Hematopoietic multipotent progenitor cell treated with erythropoietin and hydrocortisone succinate and interleukin-3 and kit ligand, for 15 days (in vitro differentiated cells): ENCODE data around the gene FAM204A.

Experiments used
- DNase-seq: peaks from one replicate; pipeline ENCODE4 v3.0.0-alpha.2; 2015; ENCODE audit warnings: low spot score

Gene FAM204A

DNA sequence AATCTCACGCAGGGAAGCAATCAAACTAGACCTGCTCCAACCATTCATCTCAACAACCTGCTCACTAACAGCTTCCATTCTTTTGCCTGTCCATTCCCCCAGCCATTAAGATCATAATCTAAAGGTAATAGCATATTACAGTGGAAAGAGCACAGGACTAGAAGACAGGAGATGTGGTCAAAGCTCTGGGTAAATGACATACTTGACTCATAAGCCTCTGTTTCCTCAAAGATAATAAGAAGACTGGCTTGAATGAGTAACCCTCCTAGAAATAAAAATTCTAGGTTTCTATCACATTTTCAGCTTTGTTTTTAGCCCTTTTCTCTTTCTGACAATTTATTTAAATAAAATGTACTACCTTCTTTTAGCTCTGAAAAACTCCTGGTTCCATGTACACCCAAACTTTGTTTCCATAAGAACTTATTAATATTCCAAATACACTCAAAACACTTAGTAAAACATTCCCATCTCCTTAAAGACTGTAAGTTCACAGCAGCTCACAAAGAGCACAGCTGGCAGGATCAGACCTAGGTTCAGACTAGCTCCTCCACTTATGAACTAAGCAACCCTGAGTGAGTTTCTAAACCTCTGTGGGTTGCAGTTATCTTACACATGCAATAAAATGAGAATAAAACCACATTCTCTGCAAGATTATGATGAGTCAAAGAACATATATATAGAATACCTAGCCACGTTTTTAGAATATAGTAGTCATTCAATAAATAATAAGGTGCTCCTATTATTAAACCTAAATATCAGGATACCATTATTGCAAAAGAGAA, 11.6 kb downstream of the FAM204A start:
- DNase-seq: no peak

DNA sequence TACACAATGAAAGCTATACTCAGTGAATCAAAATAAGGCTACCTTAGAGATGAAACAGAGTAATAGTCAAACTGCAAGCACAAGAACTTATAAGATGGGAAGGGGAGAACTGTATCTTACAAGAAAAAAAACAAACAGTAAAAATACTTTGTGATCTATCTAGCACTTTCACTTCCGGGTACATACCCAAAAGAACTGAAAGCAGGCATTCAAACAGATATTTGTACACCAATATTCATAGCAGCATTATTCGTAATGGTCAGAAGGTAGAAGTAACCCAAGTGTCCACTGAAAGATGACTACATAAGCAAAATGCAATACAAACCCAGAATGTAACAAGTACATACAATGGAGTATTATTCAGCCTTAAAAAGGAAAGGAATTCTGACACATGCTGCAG, 18.0 kb downstream of the FAM204A start:
- no peak for DNase-seq

DNA sequence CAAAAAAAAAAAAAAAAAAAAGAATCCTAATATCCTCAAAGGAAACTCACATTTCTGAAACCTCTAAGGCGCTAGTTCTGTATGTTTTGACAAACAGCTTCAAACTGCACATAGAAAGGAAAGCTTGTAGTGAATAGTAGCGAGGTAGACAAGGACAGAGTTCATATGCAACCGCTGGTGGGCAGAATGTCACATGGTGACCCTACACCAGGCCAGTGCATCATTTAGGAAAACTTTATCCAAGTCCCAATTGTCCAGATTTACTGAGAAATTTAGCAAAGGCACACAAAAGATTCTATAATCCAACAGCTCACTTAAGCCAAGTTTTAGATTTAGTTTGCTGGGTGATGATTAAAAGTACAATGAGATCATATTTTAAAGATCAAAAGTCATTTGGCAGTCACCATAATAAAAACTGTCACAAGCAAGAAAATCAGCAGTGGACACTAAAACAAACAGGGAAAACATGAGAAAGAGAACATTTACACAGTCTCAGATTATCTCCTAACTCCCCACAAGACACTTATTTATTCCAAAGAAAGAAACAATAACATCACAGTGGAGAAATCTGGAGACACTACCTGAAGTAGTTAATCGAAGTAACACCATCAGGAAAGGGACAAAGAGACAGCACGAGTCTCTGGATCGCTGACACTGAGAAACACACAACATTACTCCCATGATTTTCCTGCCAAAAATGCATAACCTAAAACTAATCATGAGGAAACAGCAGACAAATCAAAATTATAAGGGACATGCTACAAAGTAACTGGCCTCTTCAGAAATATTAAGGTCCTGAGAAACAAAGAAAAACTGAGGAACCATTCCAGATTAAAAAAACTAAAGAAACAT, 20.2 kb downstream of the FAM204A start:
- DNase-seq: no peak

DNA sequence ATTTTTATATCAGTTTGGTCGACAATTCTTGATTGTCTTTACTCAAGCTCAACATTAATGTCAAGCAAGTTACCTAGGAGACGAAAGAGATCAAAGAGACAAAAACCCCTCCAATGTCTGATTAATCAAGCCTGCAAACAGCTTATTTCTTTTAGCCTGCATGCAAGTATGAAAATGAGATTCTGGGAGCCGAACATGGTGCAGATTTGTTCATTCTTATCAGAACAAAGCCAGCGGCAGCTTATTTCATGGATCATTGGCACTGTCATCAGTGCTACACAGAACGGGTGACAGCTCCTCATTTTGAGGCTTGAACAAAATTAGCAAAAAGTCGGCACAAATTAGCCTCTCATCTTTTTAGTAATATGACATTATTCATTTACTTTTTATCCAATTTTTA, 26.5 kb downstream of the FAM204A start:
- DNase-seq: no peak

DNA sequence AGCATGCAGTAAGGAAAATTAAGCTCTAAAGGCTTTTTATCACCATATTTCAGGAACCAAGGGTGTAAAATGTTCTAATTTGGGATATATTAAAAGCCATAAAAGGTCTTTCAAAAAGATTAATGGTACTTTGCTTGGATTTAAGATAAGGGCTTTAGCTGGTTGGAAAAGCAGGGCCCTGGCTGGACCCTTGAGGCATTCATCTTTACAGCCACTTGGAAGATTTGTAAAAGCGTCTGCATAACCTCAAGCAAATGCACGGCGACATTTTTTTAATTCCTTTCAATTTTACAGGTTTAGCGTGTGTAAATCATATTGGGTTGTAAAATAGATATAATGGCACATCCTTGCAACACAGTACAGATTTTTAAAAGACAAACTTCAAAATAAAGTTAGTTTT, 27.2 kb downstream of the FAM204A start:
- DNase-seq: no peak

DNA sequence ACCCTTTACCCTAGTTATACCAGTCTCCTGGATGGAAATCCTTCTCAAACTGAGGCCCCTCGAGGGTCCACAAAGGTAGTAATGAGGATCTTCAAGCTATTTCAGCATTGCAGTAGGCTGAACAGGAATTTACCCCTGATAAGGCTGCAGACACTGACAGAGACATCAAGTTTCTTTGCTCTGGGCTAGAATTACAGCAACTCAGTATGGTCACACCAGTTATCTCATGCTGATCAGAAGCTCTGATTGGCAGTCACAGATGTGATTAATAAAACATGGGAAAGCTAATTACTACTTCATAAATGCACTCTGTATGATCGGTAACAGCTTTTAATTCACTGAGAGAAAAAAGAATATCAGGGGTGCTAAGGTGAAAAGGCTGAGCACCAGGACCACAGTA, 30.6 kb downstream of the FAM204A start:
- DNase-seq: no peak

DNA sequence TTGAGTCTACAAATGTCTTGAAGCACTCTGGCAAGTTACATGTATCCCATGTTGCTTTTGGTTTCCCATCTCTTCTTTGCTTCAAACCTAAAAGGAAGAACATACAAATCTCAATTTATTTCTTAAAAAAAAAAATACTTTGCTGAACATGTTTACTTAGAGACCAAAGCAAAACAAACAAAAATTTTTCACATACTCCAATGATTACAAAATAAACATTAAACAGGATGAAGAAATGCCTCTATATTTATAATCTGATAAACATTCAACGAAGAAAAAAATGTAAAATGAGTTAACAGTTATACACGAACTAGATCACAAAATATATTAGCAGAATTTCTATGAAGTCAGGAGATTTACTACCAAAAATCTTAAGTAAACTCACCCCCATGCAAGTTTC, 31.3 kb downstream of the FAM204A start:
- no peak for DNase-seq

DNA sequence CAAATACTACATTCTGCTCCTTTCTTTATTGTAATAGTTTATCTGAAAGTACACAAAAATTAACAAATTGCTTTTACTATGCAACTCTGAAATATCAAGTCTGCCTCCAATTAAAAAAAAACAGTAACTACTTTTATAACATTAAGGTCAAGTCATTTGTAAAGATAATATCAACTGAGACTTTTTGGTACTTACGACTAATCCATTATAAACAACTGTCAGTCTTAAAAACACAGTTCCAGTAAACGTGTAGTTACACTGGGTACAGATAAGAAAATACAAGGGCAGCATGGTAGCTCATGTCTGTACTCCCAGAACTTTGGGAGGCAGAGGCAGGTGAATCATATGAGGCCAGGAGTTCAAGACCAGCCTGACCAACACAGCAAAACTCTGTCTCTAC, 32.2 kb downstream of the FAM204A start:
- DNase-seq: no peak

DNA sequence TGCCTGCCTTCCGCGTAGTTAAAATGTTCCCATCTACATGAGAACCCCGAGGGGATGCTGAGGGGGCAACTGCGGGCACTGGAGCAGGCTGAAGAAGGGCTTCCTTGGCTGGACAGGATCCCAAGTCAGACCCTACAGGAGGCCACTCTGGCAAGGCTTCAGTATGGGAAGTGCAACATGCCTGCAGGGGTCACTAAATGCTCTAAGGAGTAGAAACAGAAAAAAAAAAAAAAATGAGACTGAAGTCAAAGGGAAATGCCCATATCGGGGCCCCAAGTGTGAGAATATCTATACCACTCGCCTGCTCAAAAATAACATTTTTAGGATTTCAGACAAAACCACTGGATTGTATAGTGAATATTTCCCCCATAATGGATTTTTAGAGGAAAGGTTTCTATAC, 33.5 kb downstream of the FAM204A start:
- DNase-seq: no peak

DNA sequence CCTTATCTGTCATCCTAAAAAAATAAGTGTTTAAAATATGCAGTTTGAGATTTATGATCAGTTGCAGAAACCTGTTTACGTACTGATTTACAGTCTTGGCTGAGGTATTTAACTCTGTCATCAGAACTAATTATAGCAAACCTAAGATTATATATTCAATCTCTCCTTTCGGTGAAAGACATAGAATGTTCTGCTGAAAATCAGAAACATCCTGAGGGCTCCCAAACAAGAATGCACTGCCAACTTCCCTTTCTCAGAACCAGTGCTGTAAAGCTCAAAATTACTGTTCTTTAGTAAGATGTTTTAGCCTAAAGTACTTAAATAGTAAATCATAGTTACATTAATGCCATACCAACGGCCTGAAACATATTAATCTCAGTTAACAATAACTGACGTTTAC, 34.3 kb downstream of the FAM204A start:
- no peak for DNase-seq

DNA sequence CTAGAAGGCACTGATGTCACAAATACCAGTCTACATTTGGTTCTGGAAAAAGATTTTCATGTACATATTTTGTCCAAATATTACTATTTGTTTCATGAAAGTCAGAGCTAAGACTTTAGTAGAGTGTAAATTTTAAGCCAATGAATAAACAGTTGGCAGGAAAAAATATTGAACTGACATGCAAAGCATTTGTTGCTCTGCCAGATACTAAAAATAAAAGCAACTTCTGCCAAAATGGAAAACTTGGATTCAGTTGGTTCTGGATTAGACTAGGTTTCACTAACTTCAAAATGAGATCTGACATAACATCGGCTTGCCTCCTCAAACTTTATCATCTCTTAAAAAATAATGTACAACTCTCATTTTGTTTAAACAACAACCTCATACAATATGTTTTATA, 34.9 kb downstream of the FAM204A start:
- DNase-seq: no peak

DNA sequence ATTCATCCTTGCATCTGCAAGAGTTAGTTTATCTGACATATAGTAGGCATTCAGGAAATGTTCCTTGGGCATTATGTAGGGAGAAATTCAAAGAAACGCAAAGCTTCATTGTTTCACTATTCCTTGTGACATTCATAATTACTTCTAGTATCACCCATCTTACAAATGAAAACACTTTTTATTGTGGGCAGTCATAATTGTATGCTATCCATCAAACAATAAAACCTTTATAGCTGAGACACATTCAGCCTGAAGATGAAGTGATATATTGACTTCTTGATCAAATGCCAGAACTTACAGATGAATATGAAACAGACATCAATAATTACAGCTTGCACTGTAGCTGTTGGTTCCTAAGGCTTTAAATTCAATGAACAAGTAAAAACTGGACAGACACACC, 36.4 kb downstream of the FAM204A start:
- no peak for DNase-seq

DNA sequence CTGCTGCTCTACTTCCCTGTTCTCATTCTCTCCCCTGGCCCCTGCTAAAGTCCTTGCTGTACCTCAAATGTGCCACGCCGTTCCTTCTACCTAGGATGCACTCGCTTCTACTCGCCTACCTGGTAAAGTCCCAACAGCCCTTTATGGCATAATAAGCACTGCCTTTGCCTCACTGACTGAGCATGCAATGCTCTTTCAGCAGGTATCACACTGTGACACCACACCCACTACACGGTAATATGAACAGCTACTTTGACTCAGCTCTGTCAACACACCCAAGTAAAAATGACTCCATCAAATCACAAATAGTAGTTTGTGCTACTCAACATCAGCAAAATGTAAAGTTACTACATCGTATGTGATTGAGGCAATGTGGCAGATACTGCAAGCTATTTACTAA, 37.6 kb downstream of the FAM204A start:
- DNase-seq: no peak

DNA sequence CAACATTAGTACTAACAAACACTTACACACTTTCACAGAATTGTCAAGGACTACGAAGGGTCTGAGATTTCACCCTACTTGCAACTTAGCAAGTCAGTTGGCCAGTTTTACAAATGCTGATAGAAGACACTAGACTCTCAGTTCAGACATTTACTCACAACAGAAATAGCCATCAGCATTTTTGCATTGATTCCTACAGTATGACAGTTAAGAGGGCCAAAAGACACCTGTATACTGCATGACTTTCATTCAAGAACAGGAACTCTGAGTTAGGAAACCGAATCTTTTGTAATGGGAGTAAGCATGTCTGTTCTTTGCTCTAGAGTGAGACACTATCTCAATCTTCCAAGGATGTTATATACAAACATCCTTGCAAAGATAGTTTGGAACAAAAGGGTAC, 40.9 kb downstream of the FAM204A start:
- DNase-seq: no peak

DNA sequence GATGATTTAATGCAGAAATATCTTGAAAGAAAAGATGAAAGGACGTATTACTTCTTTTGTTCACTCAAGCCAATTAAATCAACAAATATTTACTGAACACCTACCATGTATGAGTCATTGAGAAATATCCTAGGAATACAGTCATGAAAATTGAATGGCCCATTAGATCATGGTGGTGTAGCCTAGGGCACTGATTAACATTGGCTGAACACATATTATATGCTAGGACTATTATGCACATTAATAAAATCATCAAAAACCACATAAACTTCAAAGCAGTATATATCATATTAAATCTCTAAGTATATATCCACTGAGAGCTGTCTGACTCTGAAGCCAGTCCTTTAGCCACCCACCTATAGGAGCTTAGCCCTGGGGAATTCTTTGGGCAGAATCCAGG, 41.8 kb downstream of the FAM204A start:
- DNase-seq: no peak

DNA sequence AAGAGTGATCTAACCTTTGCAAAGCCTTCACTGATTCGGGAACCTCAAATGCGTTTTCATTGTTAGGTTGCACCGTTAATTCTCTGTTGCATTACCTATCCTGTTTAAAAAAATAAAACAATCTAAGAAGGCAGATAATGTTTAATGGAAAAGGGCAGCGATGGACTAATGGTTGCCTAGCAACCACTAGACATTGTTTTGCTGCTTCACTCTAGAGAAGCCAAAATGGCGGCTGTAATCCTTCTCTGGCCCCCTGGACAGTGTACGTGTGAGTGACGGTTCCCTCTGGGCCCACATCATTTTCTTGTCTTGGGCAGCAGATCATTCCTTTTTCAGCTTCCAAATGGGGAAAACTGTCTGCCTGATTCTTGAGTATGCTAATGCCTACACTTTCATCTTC, 43.3 kb downstream of the FAM204A start:
- DNase-seq: no peak

DNA sequence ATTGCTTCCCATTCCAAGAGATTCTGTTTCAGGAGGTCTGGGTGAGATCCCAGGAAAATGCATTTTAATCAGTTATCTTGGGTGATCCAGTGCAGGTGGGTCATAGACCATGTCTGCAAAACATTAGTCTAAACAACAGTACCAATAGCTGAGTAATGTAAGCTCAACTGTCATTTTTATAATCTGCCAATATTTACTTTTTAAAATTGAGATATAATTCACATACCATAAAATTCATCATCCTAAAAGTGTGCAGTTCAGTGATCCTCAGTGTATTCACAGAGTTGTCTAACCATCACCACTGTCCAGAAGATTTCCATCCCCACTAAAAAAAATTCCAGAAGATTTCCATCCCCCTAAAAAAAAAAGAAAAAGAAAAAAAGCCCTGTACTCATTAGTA, 51.0 kb downstream of the FAM204A start:
- DNase-seq: no peak

DNA sequence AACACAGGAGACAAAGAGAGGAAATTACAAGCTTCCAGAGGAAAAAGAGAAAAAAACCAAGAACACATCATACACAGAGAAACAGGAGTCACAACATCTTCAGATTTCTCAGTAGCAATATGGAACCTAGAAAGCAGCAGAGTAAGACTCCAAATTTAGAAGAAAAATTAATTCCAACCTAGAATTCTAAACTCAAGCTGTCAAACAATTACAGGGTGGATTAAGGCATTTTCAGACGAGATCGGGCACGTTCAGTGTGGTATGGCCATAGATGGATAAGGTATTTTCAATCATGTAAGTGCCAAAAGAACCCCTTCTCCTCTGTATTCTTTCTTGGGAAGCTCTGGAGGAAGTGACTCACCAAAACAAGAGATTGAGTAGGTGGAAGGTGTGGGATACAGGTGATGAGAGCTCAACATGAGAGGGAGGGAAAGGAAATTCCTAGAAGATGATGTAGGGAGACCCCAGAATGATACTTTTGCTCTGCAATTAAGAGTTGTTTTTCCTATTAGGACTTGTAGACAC, 51.6 kb downstream of the FAM204A start:
- DNase-seq: no peak

DNA sequence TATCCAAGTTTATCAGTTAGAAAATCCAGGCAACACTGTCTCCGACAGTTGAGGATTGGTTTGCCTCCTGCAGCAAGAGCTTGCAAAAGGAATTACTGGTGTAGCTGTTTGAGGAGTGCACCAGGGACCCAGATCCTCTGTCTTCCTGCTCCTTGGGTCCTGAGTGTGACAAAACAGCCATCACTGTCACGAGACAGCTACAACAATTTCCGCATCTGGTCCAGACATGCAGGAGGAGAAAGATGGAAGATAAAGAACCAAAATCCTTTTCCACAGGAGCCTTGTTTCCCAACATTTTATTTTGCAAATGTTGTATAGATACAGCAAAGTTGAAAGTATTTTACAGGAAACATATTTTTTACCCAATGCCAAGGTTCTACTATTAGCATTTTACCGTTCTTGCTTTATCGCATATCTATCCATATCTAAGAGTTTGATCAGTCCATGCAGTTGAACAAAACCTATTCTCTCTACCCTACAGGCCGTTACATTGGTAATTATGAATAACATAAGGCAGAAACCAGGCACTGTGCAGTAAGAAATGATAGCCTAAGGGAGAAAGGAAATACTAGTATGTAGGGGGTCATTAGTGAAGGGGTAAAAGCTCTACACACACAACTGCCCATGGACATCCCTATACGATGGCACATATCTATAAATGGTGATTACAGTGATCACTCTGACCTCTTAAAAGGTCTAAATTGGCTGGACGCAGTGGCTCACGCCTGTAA, 54.9 kb downstream of the FAM204A start:
- no peak for DNase-seq

DNA sequence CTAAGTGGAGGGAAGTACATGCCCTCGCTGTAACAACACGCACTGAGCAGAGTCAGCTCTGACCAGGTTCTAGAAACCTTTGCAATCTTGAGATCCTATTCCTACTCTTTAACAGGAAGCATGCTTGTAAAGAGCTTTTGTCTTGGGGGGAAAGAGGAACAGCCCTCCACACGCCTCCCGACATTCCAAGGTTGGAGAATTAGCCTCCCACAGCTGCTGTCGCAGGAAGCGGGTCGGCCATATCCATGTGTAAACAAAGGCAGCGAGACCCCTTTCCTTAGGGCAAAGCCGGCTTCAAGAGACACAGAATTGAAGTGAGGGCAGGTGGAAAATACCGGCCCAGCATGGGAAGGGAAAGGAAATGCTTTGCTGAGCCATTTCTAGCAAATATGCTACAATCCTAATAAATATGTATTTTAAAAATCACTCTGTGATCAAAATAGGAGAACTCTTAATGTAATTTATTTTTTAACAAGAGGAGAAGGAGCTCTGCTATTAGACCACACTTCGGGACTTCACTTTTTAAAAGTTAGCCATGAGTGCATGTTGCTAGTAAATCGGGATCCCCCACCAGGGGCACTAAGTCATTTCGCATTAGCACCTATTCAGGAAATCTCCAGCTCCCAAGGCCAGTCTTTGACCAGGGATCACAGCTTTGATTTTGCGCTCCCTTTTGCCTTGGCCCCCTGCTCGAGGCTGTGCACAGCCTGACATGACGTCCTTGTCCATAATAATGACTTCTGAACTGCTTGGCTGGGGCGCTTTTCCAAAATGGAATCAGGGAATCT, 55.9 kb downstream of the FAM204A start:
- DNase-seq: no peak

DNA sequence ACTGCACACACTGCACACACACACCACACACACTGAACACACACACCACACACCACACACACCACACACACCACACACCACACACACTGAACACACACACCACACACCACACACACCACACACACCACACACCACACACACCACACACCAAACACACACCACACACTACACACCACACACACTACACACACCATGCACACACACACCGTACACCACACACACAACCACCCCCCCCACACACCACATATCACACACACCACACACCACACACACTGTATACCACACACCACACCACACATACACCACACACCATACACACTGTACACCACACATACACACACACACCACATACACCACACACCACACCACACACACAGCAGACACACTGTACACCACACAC, 59.5 kb downstream of the FAM204A start:
- no peak for DNase-seq

DNA sequence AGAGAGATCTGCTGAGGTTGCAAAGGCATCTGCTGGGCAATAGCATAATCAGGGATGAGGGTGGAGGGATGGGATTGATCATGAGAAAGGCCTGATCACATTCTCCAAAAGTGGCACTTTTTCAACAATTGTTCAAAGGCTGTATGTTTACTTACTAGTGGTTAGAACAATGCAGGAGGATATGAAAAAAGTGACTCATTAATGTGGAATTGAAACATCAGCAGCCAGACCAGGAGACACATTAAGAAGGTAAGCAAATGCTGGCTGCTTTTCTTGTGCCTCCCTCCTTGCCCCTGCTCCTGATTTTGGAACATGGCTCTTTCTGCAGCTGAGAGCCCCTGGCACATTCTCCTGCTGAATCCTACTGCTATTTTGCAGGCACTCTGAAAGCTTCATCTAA, 63.5 kb downstream of the FAM204A start:
- DNase-seq: no peak
